ENCODE data around the gene SLC44A3.
"Not testable (repeated sequence)": the region's sequence is repeated elsewhere in the genome, so short reads cannot be mapped to it uniquely, and the experiment has no call there.

SLC44A3 gene

GRCh38 chr1:94803106-94803505, 17.1 kb upstream of the SLC44A3 start:
- no peak for DNase-seq

DNA sequence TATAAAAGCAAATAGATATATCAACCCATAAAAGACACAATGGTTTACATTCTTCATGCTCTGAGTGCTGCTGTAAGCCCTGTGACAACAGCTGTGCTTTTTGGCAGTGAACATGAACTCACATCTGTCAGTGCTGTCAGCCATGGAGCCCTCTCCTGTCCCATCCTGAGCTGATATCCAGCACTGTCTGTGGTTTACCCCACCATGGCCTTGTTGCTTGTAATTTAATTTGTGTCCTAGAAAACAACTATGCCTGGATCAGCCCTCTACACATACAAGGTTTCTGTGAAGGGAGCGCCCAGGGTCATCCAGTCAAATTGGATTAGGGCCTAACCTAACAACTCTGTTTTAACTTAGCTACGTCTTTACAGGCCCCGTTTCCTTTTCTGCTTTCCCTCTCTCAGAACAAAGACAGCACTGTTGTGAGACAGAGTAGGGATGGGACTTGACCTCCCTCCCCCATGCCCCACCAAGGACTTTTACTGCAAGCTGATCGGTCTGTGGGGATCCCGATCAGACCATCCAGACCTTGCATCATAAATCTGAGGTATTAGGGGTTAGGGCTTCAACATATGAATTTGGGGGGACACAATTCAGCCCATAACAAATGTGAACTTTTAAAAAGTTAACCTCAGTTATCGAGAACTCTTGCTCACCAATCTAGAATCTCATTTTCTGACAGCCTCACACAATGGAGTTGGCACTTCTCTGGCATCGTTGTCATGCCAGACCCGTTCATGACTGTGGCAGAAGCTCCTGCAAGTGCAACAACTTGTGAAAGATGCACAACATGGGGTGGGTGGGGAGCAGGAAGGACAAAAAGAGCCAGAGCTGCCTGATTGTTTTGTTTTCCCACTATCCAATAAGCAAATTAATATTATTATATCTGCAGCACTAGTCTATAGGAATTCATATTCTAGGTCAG, 16.4 kb upstream of the SLC44A3 start:
- no peak for DNase-seq

GRCh38 chr1:94804442-94804837, 15.7 kb upstream of the SLC44A3 start:
- DNase-seq: no peak

GRCh38 chr1:94805912-94806311, 14.2 kb upstream of the SLC44A3 start:
- peak; percentile 43 for DNase-seq

GRCh38 chr1:94806441-94806871, 13.7 kb upstream of the SLC44A3 start:
- DNase-seq: no peak

- DNase-seq: no peak
Observed at GRCh38 chr1:94807742-94808491, 12.2 kb upstream of the SLC44A3 start.

GRCh38 chr1:94808669-94809068, 11.5 kb upstream of the SLC44A3 start:
- no peak for DNase-seq

DNA sequence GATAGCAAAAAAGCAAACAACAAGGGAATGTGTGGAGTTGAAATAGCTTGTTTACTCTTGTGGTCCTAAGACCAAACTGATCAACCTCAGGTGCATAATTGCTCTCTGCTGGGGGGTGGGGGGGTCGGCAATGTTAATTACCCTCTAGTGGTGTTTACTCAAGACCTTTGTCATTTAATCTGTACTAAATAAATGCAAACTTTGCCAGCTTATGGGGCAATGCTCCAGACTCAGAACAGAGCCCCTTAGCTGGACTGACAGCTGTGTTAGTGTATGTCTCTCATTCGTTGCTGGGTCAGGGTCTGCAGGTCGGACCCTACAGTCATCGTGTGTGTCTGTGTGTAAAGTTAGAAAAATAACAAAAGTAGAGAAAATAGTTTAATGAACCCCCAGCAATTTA, 7.2 kb upstream of the SLC44A3 start:
- DNase-seq: no peak

DNA sequence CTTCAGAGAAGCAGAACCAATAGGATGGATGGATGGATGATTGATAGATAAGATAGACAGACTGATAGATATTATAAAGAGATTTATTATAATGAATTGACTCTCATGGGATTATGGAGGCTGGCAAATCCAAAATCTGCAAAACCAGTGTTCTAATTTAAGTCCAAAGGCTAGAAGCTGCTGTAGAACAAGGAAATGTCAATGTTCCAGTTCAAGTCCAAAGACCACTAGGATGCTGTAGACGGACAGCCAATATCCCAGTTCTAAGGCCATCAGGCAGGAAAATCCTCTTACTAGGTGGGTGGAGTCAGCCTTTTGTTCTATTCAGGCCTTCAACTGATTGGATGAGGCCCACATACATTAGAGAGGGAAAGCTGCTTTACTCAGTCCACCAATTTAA, 4.1 kb upstream of the SLC44A3 start:
- DNase-seq: no peak

GRCh38 chr1:94817712-94818111, 2.4 kb upstream of the SLC44A3 start:
- no peak for DNase-seq

DNA sequence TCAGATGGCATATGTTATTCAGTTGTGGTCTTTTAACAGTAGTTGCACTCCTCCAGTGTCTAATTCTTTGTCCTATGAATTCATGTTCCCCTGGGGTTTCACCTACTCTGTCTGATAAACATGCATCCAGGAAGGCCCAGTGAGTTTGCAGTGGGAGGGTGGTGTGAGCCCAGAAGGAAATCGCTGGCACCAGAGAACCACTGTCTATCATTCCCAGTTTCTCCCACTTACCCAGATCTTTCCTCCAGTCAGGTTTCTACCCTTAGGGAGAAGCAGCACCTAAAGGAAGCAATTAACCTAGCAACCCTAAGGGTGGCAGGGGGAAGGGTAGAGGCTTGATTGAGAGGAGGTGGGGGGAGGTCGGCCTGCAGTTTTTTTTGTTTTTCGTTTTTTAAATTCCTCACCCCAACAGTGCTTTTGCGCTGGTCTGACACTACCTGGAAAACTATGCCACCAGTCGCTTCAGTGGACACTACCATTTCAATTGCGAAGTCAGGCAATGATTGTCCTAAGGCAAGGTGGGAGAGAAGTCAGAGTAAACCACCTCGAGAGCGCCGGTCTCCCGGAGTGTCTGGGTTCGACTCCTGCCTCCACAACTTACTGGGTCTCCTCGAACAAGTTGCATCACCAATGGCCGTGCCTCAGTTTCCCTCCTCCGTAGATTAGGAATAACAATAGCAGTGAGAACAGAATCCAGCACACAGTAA, 766 bp upstream of the SLC44A3 start:
- DNase-seq: no peak

DNA sequence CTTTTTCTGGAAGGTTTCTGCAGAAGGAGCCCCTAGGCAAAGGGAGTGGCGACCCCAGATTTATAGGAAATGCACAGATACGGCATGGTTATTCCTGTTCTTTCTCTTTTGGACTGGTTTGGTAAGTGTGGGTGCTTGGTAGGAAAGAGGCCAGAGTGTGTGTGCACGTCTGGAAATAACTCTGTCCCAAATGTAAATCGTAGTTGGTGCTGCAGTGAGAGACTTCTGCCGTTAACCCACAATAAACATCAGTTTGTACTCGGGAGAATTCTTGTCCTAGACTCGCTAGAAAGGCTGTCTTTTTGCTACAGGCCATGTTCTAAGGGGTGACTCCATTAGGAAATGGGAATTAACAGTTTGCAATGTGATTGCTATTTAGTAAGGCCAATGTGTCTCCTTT, 779 bp downstream of the SLC44A3 start:
- no peak for DNase-seq

DNA sequence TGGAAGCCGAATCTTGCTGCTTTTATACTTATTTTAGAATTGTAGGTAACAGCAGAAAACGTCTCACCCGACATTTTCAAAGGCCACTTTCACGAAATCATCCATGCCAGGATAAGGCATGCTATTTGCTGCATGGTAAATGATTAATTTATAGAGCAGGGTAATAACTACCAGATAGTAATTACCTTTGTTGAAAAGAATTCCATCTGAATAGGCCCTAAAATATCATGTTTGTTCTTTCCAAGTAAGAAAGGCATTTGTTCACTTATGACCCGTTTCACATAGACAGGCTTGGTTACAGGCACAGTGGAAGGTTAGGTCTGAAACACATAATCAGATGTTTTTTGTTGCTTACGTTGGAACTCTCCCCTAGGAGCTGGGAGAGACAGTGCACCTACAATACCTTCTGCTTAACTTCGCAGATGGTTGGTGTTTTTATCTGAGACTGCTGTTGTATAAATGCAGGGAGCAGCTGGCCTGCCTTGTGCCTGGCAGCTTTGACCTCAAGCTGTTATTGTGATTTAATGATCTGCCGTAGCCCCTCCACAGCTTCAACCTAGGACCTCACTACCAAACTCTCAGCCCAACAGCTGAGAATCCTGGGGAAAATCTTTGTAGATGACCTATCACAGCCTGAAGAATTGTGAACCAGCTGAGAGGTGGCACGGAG, 1.6 kb downstream of the SLC44A3 start:
- no peak for DNase-seq

DNA sequence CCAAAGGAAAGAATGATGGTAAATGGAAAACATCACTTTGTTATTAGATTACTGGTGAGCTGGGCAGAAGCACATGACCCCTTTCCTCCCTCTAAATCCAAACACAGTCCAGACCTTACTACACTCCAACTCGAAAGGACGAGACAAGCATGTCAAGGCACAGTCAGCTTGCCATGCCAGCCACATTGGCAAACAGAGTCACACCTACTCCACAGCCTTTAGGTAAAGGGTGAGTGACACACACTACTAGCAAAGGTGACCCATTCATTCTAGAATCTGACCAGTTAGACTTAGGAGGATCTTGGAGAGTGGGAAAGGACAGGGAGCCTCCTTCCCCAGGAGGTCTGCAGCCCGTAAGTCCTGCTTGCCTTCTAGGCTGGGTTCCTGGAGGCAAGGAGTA, 3.0 kb downstream of the SLC44A3 start:
- no peak for DNase-seq

DNA sequence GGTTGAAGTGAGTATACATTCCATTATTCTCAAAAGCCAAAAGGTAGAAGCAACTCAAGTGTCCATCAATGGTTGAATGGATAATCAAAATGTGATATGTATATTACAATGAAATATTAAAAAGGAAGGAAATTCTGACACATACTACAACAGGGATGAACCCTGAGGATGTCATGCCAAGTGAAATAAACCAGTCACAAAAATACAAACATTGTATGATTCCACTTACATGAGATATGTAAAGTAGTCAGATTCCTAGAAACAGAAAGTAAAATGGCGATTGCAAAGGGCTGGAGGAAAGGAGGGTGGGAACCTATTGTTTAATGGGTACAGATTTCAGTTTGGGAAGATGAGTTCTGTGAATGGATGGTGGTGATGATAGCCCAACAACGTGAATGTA, 5.8 kb downstream of the SLC44A3 start:
- no peak for DNase-seq

DNA sequence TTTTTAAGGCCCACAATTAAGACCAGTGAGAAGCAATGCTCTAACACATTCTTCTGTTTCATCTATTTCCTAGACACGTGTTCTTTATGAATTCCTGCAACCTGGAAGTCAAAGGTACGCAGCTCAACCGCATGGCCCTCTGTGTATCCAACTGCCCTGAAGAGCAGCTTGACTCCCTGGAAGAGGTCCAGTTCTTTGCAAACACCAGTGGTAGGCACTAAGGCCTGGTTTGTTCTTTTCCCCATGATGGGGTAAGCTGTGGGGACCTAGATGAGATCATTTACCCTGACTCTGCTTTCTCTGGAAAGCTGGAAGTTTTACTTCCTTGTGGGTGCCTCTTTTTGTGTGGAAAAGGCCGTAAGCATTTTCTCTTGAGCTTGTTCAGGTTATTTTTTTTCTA, 7.3 kb downstream of the SLC44A3 start:
- DNase-seq: no peak

GRCh38 chr1:94828251-94828650, 8.1 kb downstream of the SLC44A3 start:
- no peak for DNase-seq

- no peak for DNase-seq
Observed at GRCh38 chr1:94831641-94832040, 11.5 kb downstream of the SLC44A3 start.

DNA sequence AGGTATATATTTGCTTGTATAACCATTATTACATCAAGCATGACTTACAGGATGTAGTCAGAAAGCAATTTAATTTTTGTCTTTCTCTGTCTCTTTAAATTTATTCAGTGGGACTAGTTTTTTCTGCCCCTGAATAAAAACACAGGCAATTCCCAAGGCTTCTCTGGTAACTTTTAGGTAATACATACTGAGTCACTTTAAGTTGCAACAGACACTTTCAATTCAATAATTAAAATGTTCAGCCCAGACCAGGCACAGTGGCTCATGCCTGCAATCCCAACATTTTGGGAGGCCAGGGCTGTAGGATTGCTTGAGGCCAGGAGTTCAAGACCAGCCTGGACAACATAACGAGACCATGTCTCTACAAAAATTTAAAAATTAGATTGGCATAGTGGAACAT, 12.3 kb downstream of the SLC44A3 start:
- no peak for DNase-seq

GRCh38 chr1:94832931-94833585, 12.9 kb downstream of the SLC44A3 start:
- no peak for DNase-seq

GRCh38 chr1:94836891-94837290, 16.7 kb downstream of the SLC44A3 start:
- no peak for DNase-seq

- not testable (repeated sequence) for DNase-seq
Observed at GRCh38 chr1:94840381-94840780, 20.2 kb downstream of the SLC44A3 start.

Data from activated T-cell treated with anti-CD3 and anti-CD28 coated beads, Interleukin-2, amount 50 U/mL, for 1 hour (primary cell).